PC-3 (cell line): Measurements from ENCODE around the gene ASTN2.

ENCODE experiments used
- CTCF ChIP-seq: fragments of 300-600 bp; sonication (generic); conservative IDR thresholded peaks from 2 replicates; pipeline ENCODE4 v1.5.1; 2017; ENCODE audit warnings: antibody characterized with exemption, low read depth, mild to moderate bottlenecking, low read length
- EZH2phosphoT487 ChIP-seq: fragments of 300-600 bp; sonication (generic); IDR thresholded peaks from 2 replicates; pipeline ENCODE4 v1.6.1; 2018; ENCODE audit warnings: mild to moderate bottlenecking, antibody characterized with exemption, low read length, borderline replicate concordance

- TF ChIP-seq CTCF (no peak), EZH2phosphoT487 (no peak)
Observed at GRCh38 chr9:116877072-116877471, 537.8 kb downstream of the ASTN2 start.
